Neural crest cell (in vitro differentiated cells): ENCODE results near the gene PLA2G4A. TPM values are rescaled to one million over a fixed set of nuclear protein-coding genes. Genes with fewer than 3 reads are reported as not detected.

Experiments used
- DNase-seq: peaks from one replicate; pipeline ENCODE4 v3.0.0; 2021; ENCODE audit warnings: low read depth, mixed read lengths, low spot score
- H3K27ac Mint-ChIP-seq: one replicate; pipeline ENCODE4 v1.8.0; 2021; ENCODE audit warnings: mild to moderate bottlenecking, mixed read lengths; ENCODE audit not compliant: unreplicated experiment
- H3K27me3 Mint-ChIP-seq: 2 replicates; pipeline ENCODE4 v1.8.0; 2021; ENCODE audit warnings: low read depth, mild to moderate bottlenecking, mixed read lengths
- H3K36me3 Mint-ChIP-seq: 2 replicates; pipeline ENCODE4 v1.8.0; 2021; ENCODE audit warnings: low read depth, mild to moderate bottlenecking, mixed read lengths
- H3K4me1 Mint-ChIP-seq: 2 replicates; pipeline ENCODE4 v1.8.0; 2021; ENCODE audit warnings: mixed read lengths
- H3K4me3 Mint-ChIP-seq: one replicate; pipeline ENCODE4 v1.8.0; 2021; ENCODE audit warnings: mild to moderate bottlenecking, mixed read lengths
- H3K9me3 Mint-ChIP-seq: 2 replicates; pipeline ENCODE4 v1.8.0; 2021; ENCODE audit warnings: mixed read lengths
- CTCF ChIP-seq: fragments of 200-600 bp; sonication (generic); conservative IDR thresholded peaks from 2 replicates; pipeline ENCODE4 v1.5.0; 2021; ENCODE audit warnings: antibody characterized with exemption, mild to moderate bottlenecking
- total RNA-seq: library from RNA; stranded (reverse); gene quantifications from 2 replicates; pipeline ENCODE4 v1.2.1, GENCODE V29; 2021

The PLA2G4A gene
- total RNA-seq, 1 donor from 2014 or later: 4.5 TPM

- H3K27ac Mint-ChIP-seq: no peak overlapping the region
- DNase-seq: no peak
- H3K36me3 Mint-ChIP-seq: no peaks in the 10 kb centered on the region
- TF ChIP-seq CTCF: no peak
- H3K4me1 Mint-ChIP-seq: peaks cover 35% of the 10 kb centered on the region
- no peaks in the 10 kb centered on the region for H3K9me3 Mint-ChIP-seq
- no peak overlapping the region for H3K4me3 Mint-ChIP-seq
- no peaks in the 10 kb centered on the region for H3K27me3 Mint-ChIP-seq
Observed at GRCh38 chr1:186845576-186846210, 16.9 kb downstream of the PLA2G4A start.

GRCh38 chr1:186848509-186849130, 19.9 kb downstream of the PLA2G4A start:
- peaks cover 17% of the 10 kb centered on the region for H3K4me1 Mint-ChIP-seq

GRCh38 chr1:186849271-186849671, 20.5 kb downstream of the PLA2G4A start:
- H3K4me3 Mint-ChIP-seq: no peak overlapping the region
- no peak overlapping the region for H3K27ac Mint-ChIP-seq
- no peaks in the 10 kb centered on the region for H3K27me3 Mint-ChIP-seq
- H3K36me3 Mint-ChIP-seq: no peaks in the 10 kb centered on the region
- H3K9me3 Mint-ChIP-seq: no peaks in the 10 kb centered on the region
- H3K4me1 Mint-ChIP-seq: peaks cover 15% of the 10 kb centered on the region
- DNase-seq: no peak
- TF ChIP-seq CTCF: no peak

More at GRCh38 chr1:186848509-186849130, 19.9 kb downstream of the PLA2G4A start:
- Mint-ChIP-seq H3K27me3 (no peaks in the 10 kb centered on the region), H3K4me3 (no peak overlapping the region), H3K36me3 (no peaks in the 10 kb centered on the region), H3K9me3 (no peaks in the 10 kb centered on the region), H3K27ac (no peak overlapping the region)
- no peak for TF ChIP-seq CTCF
- DNase-seq: no peak

GRCh38 chr1:186849826-186850225, 21.1 kb downstream of the PLA2G4A start:
- Mint-ChIP-seq H3K4me1 (peaks cover 15% of the 10 kb centered on the region), H3K36me3 (no peaks in the 10 kb centered on the region), H3K4me3 (no peak overlapping the region), H3K27ac (no peak overlapping the region), H3K9me3 (no peaks in the 10 kb centered on the region), H3K27me3 (no peaks in the 10 kb centered on the region)
- DNase-seq: no peak
- no peak for TF ChIP-seq CTCF

- Mint-ChIP-seq H3K27me3 (no peaks in the 10 kb centered on the region), H3K4me1 (peaks cover 6% of the 10 kb centered on the region), H3K36me3 (peaks cover 6% of the 10 kb centered on the region), H3K4me3 (no peak overlapping the region), H3K9me3 (peaks cover 6% of the 10 kb centered on the region), H3K27ac (no peak overlapping the region)
- TF ChIP-seq CTCF: no peak
- DNase-seq: no peak
Observed at GRCh38 chr1:186854102-186854501, 25.4 kb downstream of the PLA2G4A start.
